ENCODE measurements around the gene AFG1L. TPM values are rescaled to one million over a fixed set of nuclear protein-coding genes. Genes with fewer than 3 reads are reported as not detected.
"Not testable (repeated sequence)": the region's sequence is repeated elsewhere in the genome, so short reads cannot be mapped to it uniquely, and the experiment has no call there.

The AFG1L gene
- total and polyA plus RNA-seq, 7 experiments from 2014 or later: 3.5 to 9.2 (median 6.5) TPM

DNA sequence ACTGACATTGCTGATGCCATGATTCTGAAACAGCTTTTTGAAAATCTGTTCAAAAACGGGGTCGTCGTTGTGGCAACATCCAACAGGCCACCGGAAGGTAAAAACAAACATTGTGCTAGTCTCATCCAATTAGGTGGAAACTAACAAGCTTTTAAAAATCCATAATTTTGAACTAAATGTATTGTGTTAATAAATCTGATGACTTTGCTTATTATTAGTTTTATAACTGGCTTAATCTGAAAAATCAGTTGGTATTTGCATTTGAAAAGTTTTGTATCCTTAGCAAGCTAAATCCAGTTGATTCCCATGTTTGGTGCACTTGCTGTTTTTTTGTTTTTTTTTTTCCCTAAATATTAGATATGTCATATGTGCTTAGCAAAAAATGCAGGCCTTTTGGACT lies 71.4 kb downstream of the AFG1L start:
- Mint-ChIP-seq H3K4me3 (no peak overlapping the region), H3K9me3 (no peaks in the 10 kb centered on the region), H3K27ac (no peak overlapping the region), H3K27me3 (peaks cover 0 to 5% (median 0%) of the 10 kb centered on the region in 5 donors), H3K4me1 (peaks cover 0 to under 1% (median 0%) of the 10 kb centered on the region in 7 donors), H3K36me3 (peaks cover 0 to 17% (median 0%) of the 10 kb centered on the region in 5 donors)
- Histone ChIP-seq H3K36me3 (ENCODE audit: control insufficient read depth in 2 of 3, insufficient read depth in 3 of 3, low read length in 3 of 3) (no peaks in the 10 kb centered on the region), H3K27me3 (ENCODE audit: control insufficient read depth in 2 of 2, insufficient read depth in 2 of 2, low read length in 2 of 2) (no peaks in the 10 kb centered on the region), H3K27ac (ENCODE audit: low read depth, low read length) (no peak overlapping the region), H3K9me3 (ENCODE audit: control insufficient read depth in 2 of 3, low read length in 3 of 3) (no peaks in the 10 kb centered on the region), H3K4me1 (ENCODE audit: control insufficient read depth in 2 of 2, insufficient read depth in 2 of 2, low read length in 2 of 2) (no peaks in the 10 kb centered on the region), H3K4me3 (ENCODE audit: low read length) (no peak overlapping the region)
- no peak for DNase-seq
- ChIA-PET CTCF (interaction anchor here (0.7 kb wide), 1 partner anchor 340 kb away, joined by 3 read pairs; no protein-coding TSS in a partner anchor), POLR2A (interaction anchor here (0.7 kb wide), 1 partner anchor 20 kb away, joined by 4 read pairs; no protein-coding TSS in a partner anchor)
- intact Hi-C loops (cut with micrococcal nuclease): no loop called here
- no peak for ATAC-seq

DNA sequence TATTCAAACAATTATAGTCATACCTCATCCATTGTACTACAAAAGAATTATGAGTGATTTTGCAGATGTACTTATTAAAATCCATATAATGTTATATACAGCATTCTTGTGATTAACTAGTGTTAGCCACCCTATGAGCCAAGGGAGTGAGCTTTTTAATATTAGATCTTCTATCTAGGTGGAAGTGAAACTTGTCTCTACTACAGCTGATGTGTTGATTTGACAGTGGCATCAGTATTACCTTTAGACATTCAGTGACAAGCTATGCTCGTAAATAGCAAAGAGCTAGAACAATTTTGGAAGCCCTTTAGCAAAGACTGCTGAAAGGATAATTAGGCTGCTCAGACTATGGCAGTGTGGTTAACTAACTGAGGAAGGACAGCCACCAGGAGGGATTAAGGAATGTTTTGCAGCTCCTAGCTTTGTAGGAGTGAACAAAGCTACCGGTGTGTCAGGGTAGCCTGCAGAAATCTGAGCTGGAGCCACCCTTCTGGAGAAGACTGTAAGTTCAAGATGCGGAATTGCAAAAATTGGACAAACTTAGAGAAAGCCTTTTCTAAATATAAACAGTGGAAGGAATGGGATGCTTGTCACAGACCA lies 73.7 kb downstream of the AFG1L start:
- peaks cover 0 to 27% (median 9%) of the 10 kb centered on the region in 5 donors for H3K36me3 Mint-ChIP-seq
- H3K27ac ChIP-seq (ENCODE audit: low read depth, low read length): no peak overlapping the region

DNA sequence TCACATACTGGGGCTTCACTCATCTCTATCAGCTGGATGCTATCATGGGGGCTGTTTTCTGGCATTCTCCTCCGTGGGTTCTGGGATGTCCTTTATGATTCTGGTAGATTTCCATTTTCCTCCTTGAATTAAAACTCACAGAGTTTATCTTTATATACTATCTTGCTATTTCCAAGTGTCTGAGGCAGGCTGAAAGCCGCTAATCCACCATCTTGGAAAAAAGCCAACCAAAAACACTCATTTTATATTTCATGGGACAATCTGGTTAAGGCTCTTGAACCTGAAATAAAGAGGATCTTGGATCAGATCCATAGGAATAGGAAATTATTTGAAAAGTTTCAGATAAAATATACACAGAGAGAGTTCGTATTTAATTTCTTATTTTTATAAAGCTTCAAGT lies 86.0 kb downstream of the AFG1L start:
- no peak for ATAC-seq
- H3K27ac Mint-ChIP-seq: no peak overlapping the region
- Histone ChIP-seq H3K4me3 (ENCODE audit: low read length) (no peak overlapping the region), H3K36me3 (ENCODE audit: control insufficient read depth in 2 of 3, insufficient read depth in 3 of 3, low read length in 3 of 3) (no peaks in the 10 kb centered on the region), H3K9me3 (ENCODE audit: control insufficient read depth in 2 of 3, low read length in 3 of 3) (no peaks in the 10 kb centered on the region), H3K27ac (ENCODE audit: low read depth, low read length) (no peak overlapping the region), H3K4me1 (ENCODE audit: control insufficient read depth in 2 of 2, insufficient read depth in 2 of 2, low read length in 2 of 2) (no peaks in the 10 kb centered on the region), H3K27me3 (ENCODE audit: control insufficient read depth in 2 of 2, insufficient read depth in 2 of 2, low read length in 2 of 2) (no peaks in the 10 kb centered on the region)
- CTCF ChIA-PET: no interaction called here
- POLR2A ChIA-PET: no interaction called here
- intact Hi-C loops (cut with micrococcal nuclease): no loop called here
- H3K36me3 Mint-ChIP-seq: peaks cover 0 to 48% (median 37%) of the 10 kb centered on the region in 5 donors
- H3K4me1 Mint-ChIP-seq: no peaks in the 10 kb centered on the region
- DNase-seq: no peak
- H3K27me3 Mint-ChIP-seq: peaks cover 0 to 5% (median 0%) of the 10 kb centered on the region in 5 donors
- H3K9me3 Mint-ChIP-seq: peaks cover 0 to 10% (median 4%) of the 10 kb centered on the region in 11 donors
- no peak overlapping the region for H3K4me3 Mint-ChIP-seq

More for the DNA sequence above, 73.7 kb downstream of the AFG1L start:
- no peaks in the 10 kb centered on the region for H3K27me3 ChIP-seq (ENCODE audit: control insufficient read depth in 2 of 2, insufficient read depth in 2 of 2, low read length in 2 of 2)
- no peaks in the 10 kb centered on the region for H3K4me1 ChIP-seq (ENCODE audit: control insufficient read depth in 2 of 2, insufficient read depth in 2 of 2, low read length in 2 of 2)
- no peak for DNase-seq
- no peaks in the 10 kb centered on the region for H3K36me3 ChIP-seq (ENCODE audit: control insufficient read depth in 2 of 3, insufficient read depth in 3 of 3, low read length in 3 of 3)
- ChIA-PET CTCF (interaction anchor here (0.7 to 1.2 kb wide), 2 partner anchors 38 to 1806 kb away, joined by 3 to 4 read pairs; no protein-coding TSS in a partner anchor), POLR2A (interaction anchor here (0.7 kb wide), 1 partner anchor 22 kb away, joined by 4 read pairs; no protein-coding TSS in a partner anchor)
- ATAC-seq: no peak
- no peak overlapping the region for H3K27ac Mint-ChIP-seq
- no peaks in the 10 kb centered on the region for H3K9me3 Mint-ChIP-seq
- H3K4me1 Mint-ChIP-seq: no peaks in the 10 kb centered on the region
- no peak overlapping the region for H3K4me3 ChIP-seq (ENCODE audit: low read length)
- H3K4me3 Mint-ChIP-seq: no peak overlapping the region
- no peaks in the 10 kb centered on the region for H3K9me3 ChIP-seq (ENCODE audit: control insufficient read depth in 2 of 3, low read length in 3 of 3)
- peaks cover 0 to 5% (median 0%) of the 10 kb centered on the region in 5 donors for H3K27me3 Mint-ChIP-seq
- intact Hi-C loops (cut with micrococcal nuclease): no loop called here

DNA sequence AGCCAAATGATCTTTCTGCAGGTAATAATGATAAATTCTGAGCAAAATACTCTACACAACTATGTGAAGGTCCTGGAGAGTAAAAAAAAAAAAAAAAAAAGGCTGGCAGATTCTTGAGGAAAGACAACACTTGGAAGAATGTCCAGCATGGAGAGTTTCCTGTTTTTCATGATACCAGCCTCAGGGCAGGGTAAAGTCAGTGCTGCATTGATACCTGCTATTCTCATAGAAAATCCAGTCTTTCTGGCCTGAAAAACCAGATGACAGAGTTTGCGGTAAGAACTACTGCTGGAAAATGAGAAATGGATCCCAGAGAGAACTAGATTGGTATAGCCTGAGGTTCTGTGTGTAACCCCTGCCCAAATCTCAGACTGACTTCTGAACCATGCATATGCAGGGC lies 89.1 kb downstream of the AFG1L start:
- Histone ChIP-seq H3K9me3 (ENCODE audit: control insufficient read depth in 2 of 3, low read length in 3 of 3) (no peaks in the 10 kb centered on the region), H3K4me1 (ENCODE audit: control insufficient read depth in 2 of 2, insufficient read depth in 2 of 2, low read length in 2 of 2) (no peaks in the 10 kb centered on the region), H3K4me3 (ENCODE audit: low read length) (no peak overlapping the region), H3K27me3 (ENCODE audit: control insufficient read depth in 2 of 2, insufficient read depth in 2 of 2, low read length in 2 of 2) (no peaks in the 10 kb centered on the region), H3K27ac (ENCODE audit: low read depth, low read length) (no peak overlapping the region), H3K36me3 (ENCODE audit: control insufficient read depth in 2 of 3, insufficient read depth in 3 of 3, low read length in 3 of 3) (no peaks in the 10 kb centered on the region)
- H3K27me3 Mint-ChIP-seq: peaks cover 0 to 2% (median 0%) of the 10 kb centered on the region in 5 donors
- H3K4me3 Mint-ChIP-seq: no peak overlapping the region
- peaks cover 0 to 24% (median 12%) of the 10 kb centered on the region in 5 donors for H3K36me3 Mint-ChIP-seq
- ATAC-seq (no peak), DNase-seq (no peak)
- CTCF ChIA-PET: no interaction called here
- peaks cover 0 to 4% (median 0%) of the 10 kb centered on the region in 11 donors for H3K9me3 Mint-ChIP-seq
- intact Hi-C loops (cut with micrococcal nuclease): no loop called here
- H3K27ac Mint-ChIP-seq: no peak overlapping the region
- no peaks in the 10 kb centered on the region for H3K4me1 Mint-ChIP-seq
- POLR2A ChIA-PET: no interaction called here

DNA sequence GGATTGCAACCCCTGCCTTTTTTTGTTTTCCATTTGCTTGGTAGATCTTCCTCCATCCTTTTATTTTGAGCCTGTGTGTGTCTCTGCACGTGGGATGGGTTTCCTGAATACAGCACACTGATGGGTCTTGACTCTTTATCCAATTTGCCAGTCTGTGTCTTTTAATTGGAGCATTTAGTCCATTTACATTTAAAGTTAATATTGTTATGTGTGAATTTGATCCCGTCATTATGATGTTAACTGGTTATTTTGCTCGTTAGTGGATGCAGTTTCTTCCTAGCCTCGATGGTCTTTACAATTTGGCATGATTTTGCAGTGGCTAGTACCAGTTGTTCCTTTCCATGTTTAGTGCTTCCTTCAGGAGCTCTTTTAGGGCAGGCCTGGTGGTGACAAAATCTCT lies 94.3 kb downstream of the AFG1L start:
- H3K4me1 Mint-ChIP-seq; H3K4me3 ChIP-seq (ENCODE audit: low read length); H3K4me1 ChIP-seq (ENCODE audit: control insufficient read depth in 2 of 2, insufficient read depth in 2 of 2, low read length in 2 of 2); CTCF ChIA-PET; H3K9me3 Mint-ChIP-seq; H3K27me3 ChIP-seq (ENCODE audit: control insufficient read depth in 2 of 2, insufficient read depth in 2 of 2, low read length in 2 of 2); H3K4me3 Mint-ChIP-seq; POLR2A ChIA-PET; H3K36me3 ChIP-seq (ENCODE audit: control insufficient read depth in 2 of 3, insufficient read depth in 3 of 3, low read length in 3 of 3); H3K27ac ChIP-seq (ENCODE audit: low read depth, low read length); H3K27ac Mint-ChIP-seq; DNase-seq; intact Hi-C loops (cut with micrococcal nuclease); H3K9me3 ChIP-seq (ENCODE audit: control insufficient read depth in 2 of 3, low read length in 3 of 3); H3K27me3 Mint-ChIP-seq; ATAC-seq: not testable (repeated sequence)
- H3K36me3 Mint-ChIP-seq: peaks cover 0 to 26% (median 9%) of the 10 kb centered on the region in 5 donors

DNA sequence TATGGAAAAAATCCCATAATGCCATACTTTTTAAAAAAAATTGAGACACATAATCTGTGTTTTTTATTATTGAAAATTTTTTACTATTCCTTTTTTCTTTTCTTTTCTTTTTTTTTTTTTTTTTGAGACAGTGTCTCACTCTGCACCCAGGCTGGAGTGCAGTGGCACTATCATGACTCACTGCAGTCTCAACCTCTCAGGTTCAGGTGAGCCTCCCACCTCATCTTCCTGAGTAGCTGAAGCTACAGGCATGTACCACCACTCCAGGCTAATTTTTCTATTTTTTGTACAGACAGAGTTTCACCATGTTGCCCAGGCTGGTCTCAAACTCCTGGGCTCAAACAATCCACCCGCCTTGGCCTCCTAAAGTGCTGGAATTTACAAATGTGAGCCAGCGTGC lies 100.4 kb downstream of the AFG1L start:
- peak overlapping the region in 1 of 9 donors; percentile 15 for H3K27ac Mint-ChIP-seq
- H3K36me3 Mint-ChIP-seq: peaks cover 0 to 24% (median 4%) of the 10 kb centered on the region in 5 donors
- POLR2A ChIA-PET: no interaction called here

DNA sequence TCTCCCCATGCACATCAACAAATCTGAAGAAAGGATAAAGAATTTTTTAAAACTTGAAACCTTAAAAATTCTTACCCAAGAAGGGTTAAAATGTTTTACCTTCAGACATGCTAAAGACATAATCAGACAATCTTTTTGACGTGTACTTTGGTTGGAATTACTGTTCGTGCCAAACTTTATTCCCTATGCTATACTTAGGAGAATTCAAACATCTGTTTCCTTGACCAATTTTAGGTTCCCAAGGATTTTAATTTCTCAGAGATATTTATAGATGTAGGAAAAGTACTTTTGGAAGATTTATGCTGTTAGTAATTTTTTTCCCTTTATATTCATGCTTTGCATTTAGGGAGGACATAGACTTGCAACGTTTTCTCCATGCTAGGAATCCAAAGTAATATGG lies 108.4 kb downstream of the AFG1L start:
- peaks cover 3 to 43% (median 30%) of the 10 kb centered on the region in 5 donors for H3K36me3 Mint-ChIP-seq
- Histone ChIP-seq H3K4me3 (ENCODE audit: low read length) (no peak overlapping the region), H3K36me3 (ENCODE audit: control insufficient read depth in 2 of 3, insufficient read depth in 3 of 3, low read length in 3 of 3) (no peaks in the 10 kb centered on the region), H3K9me3 (ENCODE audit: control insufficient read depth in 2 of 3, low read length in 3 of 3) (no peaks in the 10 kb centered on the region), H3K4me1 (ENCODE audit: control insufficient read depth in 2 of 2, insufficient read depth in 2 of 2, low read length in 2 of 2) (no peaks in the 10 kb centered on the region), H3K27ac (ENCODE audit: low read depth, low read length) (no peak overlapping the region), H3K27me3 (ENCODE audit: control insufficient read depth in 2 of 2, insufficient read depth in 2 of 2, low read length in 2 of 2) (no peaks in the 10 kb centered on the region)
- ATAC-seq (no peak), DNase-seq (no peak)
- no peak overlapping the region for H3K27ac Mint-ChIP-seq
- no peak overlapping the region for H3K4me3 Mint-ChIP-seq
- intact Hi-C loops (cut with micrococcal nuclease): no loop called here
- H3K9me3 Mint-ChIP-seq: peaks cover 0 to 14% (median 1%) of the 10 kb centered on the region in 11 donors
- peaks cover 0 to 4% (median 0%) of the 10 kb centered on the region in 5 donors for H3K27me3 Mint-ChIP-seq
- no peaks in the 10 kb centered on the region for H3K4me1 Mint-ChIP-seq
- ChIA-PET POLR2A (no interaction called here), CTCF (interaction anchor here (0.7 kb wide), 1 partner anchor 725 kb away, joined by 3 read pairs; no protein-coding TSS in a partner anchor)

More for the DNA sequence above, 100.4 kb downstream of the AFG1L start:
- Histone ChIP-seq H3K27me3 (ENCODE audit: control insufficient read depth in 2 of 2, insufficient read depth in 2 of 2, low read length in 2 of 2) (no peaks in the 10 kb centered on the region), H3K4me3 (ENCODE audit: low read length) (no peak overlapping the region), H3K27ac (ENCODE audit: low read depth, low read length) (no peak overlapping the region), H3K4me1 (ENCODE audit: control insufficient read depth in 2 of 2, insufficient read depth in 2 of 2, low read length in 2 of 2) (no peaks in the 10 kb centered on the region), H3K9me3 (ENCODE audit: control insufficient read depth in 2 of 3, low read length in 3 of 3) (no peaks in the 10 kb centered on the region), H3K36me3 (ENCODE audit: control insufficient read depth in 2 of 3, insufficient read depth in 3 of 3, low read length in 3 of 3) (no peaks in the 10 kb centered on the region)
- intact Hi-C loops (cut with micrococcal nuclease): no loop called here
- ATAC-seq (no peak), DNase-seq (no peak)
- CTCF ChIA-PET: no interaction called here
- no peaks in the 10 kb centered on the region for H3K9me3 Mint-ChIP-seq
- H3K4me3 Mint-ChIP-seq: no peak overlapping the region
- peaks cover 0 to 8% (median 0%) of the 10 kb centered on the region in 5 donors for H3K27me3 Mint-ChIP-seq
- H3K4me1 Mint-ChIP-seq: no peaks in the 10 kb centered on the region

Data from naive thymus-derived CD4-positive, alpha-beta T cell (primary cell).